Measurements from ENCODE around the gene IMMP2L. TPM values are rescaled to one million over a fixed set of nuclear protein-coding genes. Genes with fewer than 3 reads are reported as not detected.

The IMMP2L gene
- total RNA-seq, 1 donor = 19.9 TPM

- Histone ChIP-seq H3K27ac (ENCODE audit: low read depth, low read length) (peak overlapping the region; percentile 52), H3K4me2 (ENCODE audit: insufficient read depth, low read length) (peak overlapping the region; percentile 58)
These were observed 351.3 kb downstream of the IMMP2L start for GRCh38 chr7:111210996-111211395.

GRCh38 chr7:111210043-111210442 is 352.2 kb downstream of the IMMP2L start:
- Histone ChIP-seq H3K4me1 (ENCODE audit: insufficient read depth, low read length) (peaks cover 13% of the 10 kb centered on the region), H3K4me3 (ENCODE audit: insufficient read depth, low read length) (no peak overlapping the region), H3K79me2 (ENCODE audit: insufficient read depth, low read length) (no peaks in the 10 kb centered on the region), H3K27me3 (ENCODE audit: insufficient read depth, low read length) (no peaks in the 10 kb centered on the region), H3K9me3 (ENCODE audit: low read depth, low read length) (no peaks in the 10 kb centered on the region), H3K36me3 (ENCODE audit: insufficient read depth, low read length) (no peaks in the 10 kb centered on the region), H3K4me2 (ENCODE audit: insufficient read depth, low read length) (no peak overlapping the region), H2AFZ (ENCODE audit: low read length) (no peak overlapping the region), H3K27ac (ENCODE audit: low read depth, low read length) (no peak overlapping the region), H4K20me1 (ENCODE audit: insufficient read depth, low read length) (no peaks in the 10 kb centered on the region)
- TF ChIP-seq, protein P1, sequence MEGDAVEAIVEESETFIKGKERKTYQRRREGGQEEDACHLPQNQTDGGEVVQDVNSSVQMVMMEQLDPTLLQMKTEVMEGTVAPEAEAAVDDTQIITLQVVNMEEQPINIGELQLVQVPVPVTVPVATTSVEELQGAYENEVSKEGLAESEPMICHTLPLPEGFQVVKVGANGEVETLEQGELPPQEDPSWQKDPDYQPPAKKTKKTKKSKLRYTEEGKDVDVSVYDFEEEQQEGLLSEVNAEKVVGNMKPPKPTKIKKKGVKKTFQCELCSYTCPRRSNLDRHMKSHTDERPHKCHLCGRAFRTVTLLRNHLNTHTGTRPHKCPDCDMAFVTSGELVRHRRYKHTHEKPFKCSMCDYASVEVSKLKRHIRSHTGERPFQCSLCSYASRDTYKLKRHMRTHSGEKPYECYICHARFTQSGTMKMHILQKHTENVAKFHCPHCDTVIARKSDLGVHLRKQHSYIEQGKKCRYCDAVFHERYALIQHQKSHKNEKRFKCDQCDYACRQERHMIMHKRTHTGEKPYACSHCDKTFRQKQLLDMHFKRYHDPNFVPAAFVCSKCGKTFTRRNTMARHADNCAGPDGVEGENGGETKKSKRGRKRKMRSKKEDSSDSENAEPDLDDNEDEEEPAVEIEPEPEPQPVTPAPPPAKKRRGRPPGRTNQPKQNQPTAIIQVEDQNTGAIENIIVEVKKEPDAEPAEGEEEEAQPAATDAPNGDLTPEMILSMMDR (IDR thresholded peaks at IDR 0.05; ENCODE audit: extremely low read depth, low read depth, low read length) = no peak
- DNase-seq (ENCODE audit: insufficient read length, low spot score, missing footprints) = no peak

More at GRCh38 chr7:111210996-111211395, 351.3 kb downstream of the IMMP2L start:
- Histone ChIP-seq H3K9me3 (ENCODE audit: low read depth, low read length) (no peaks in the 10 kb centered on the region), H3K79me2 (ENCODE audit: insufficient read depth, low read length) (no peaks in the 10 kb centered on the region), H4K20me1 (ENCODE audit: insufficient read depth, low read length) (no peaks in the 10 kb centered on the region), H2AFZ (ENCODE audit: low read length) (peak overlapping the region; percentile 41), H3K36me3 (ENCODE audit: insufficient read depth, low read length) (no peaks in the 10 kb centered on the region), H3K4me3 (ENCODE audit: insufficient read depth, low read length) (no peak overlapping the region), H3K4me1 (ENCODE audit: insufficient read depth, low read length) (peaks cover 13% of the 10 kb centered on the region), H3K27me3 (ENCODE audit: insufficient read depth, low read length) (no peaks in the 10 kb centered on the region)
- peak; percentile 92 for DNase-seq (ENCODE audit: insufficient read length, low spot score, missing footprints)
- TF ChIP-seq, protein P1 (IDR thresholded peaks at IDR 0.05; ENCODE audit: extremely low read depth, low read depth, low read length) = no peak

- Histone ChIP-seq H3K9me3 (ENCODE audit: low read depth, low read length) (no peaks in the 10 kb centered on the region), H3K79me2 (ENCODE audit: insufficient read depth, low read length) (no peaks in the 10 kb centered on the region), H3K36me3 (ENCODE audit: insufficient read depth, low read length) (no peaks in the 10 kb centered on the region), H3K27me3 (ENCODE audit: insufficient read depth, low read length) (no peaks in the 10 kb centered on the region), H3K27ac (ENCODE audit: low read depth, low read length) (no peak overlapping the region), H3K4me2 (ENCODE audit: insufficient read depth, low read length) (no peak overlapping the region), H3K4me1 (ENCODE audit: insufficient read depth, low read length) (peaks cover under 1% of the 10 kb centered on the region), H3K4me3 (ENCODE audit: insufficient read depth, low read length) (no peak overlapping the region), H2AFZ (ENCODE audit: low read length) (no peak overlapping the region), H4K20me1 (ENCODE audit: insufficient read depth, low read length) (no peaks in the 10 kb centered on the region)
- DNase-seq (ENCODE audit: insufficient read length, low spot score, missing footprints) = no peak
- TF ChIP-seq, protein P1 (IDR thresholded peaks at IDR 0.05; ENCODE audit: extremely low read depth, low read depth, low read length) = no peak
These were observed 357.0 kb downstream of the IMMP2L start for GRCh38 chr7:111205251-111205650.

GRCh38 chr7:111202321-111202720 is 360.0 kb downstream of the IMMP2L start:
- Histone ChIP-seq H3K4me2 (ENCODE audit: insufficient read depth, low read length) (no peak overlapping the region), H2AFZ (ENCODE audit: low read length) (no peak overlapping the region), H3K36me3 (ENCODE audit: insufficient read depth, low read length) (no peaks in the 10 kb centered on the region), H3K79me2 (ENCODE audit: insufficient read depth, low read length) (no peaks in the 10 kb centered on the region), H3K9me3 (ENCODE audit: low read depth, low read length) (no peaks in the 10 kb centered on the region), H3K27me3 (ENCODE audit: insufficient read depth, low read length) (no peaks in the 10 kb centered on the region), H4K20me1 (ENCODE audit: insufficient read depth, low read length) (no peaks in the 10 kb centered on the region), H3K4me3 (ENCODE audit: insufficient read depth, low read length) (no peak overlapping the region), H3K4me1 (ENCODE audit: insufficient read depth, low read length) (peaks cover 14% of the 10 kb centered on the region), H3K27ac (ENCODE audit: low read depth, low read length) (no peak overlapping the region)
- no peak for DNase-seq (ENCODE audit: insufficient read length, low spot score, missing footprints)
- TF ChIP-seq, protein P1 (IDR thresholded peaks at IDR 0.05; ENCODE audit: extremely low read depth, low read depth, low read length) = no peak

Measured in osteoblast (primary cell).